Sigmoid colon (tissue), 4 donors: Measurements from ENCODE around the gene METAP2.

Source experiments
- EP300 ChIP-seq, 4 donors: sonication (generic); formaldehyde crosslinking; IDR thresholded peaks; one replicate each; pipeline ENCODE4 v1.6.1; 2017; ENCODE audit warnings: antibody characterized with exemption in 4 of 4
- TF ChIP-seq, protein P1 (sequence below), 4 experiments: fragments of 450-650 bp in 3 of 4; fragments of 200-600 bp in 1 of 4; IDR thresholded peaks; one replicate each; pipeline ENCODE4 v1.5.1; 2016 to 2019; ENCODE audit warnings: antibody characterized with exemption in 4 of 4, mild to moderate bottlenecking in 3 of 4, moderate library complexity in 2 of 4

DNA sequence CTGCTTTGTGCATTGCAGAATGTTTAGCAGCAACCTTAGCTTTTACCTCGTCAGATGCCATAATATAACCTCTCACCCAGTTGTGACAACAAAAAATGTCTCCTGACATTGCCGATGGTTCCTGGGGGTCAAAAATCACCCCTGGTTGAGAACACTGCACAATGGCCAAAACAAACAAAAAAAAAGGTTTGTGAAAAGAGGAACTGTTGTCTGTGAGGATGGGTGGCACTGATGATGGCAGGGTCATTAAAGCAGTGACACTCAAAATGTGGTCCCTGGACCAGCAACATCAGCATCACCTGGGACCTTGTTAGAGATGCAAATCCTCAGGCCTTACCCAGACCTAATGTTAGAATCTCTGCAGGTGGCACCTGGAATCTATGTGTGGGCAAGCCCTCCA, 36.4 kb upstream of the METAP2 start:
- TF ChIP-seq, protein P1, sequence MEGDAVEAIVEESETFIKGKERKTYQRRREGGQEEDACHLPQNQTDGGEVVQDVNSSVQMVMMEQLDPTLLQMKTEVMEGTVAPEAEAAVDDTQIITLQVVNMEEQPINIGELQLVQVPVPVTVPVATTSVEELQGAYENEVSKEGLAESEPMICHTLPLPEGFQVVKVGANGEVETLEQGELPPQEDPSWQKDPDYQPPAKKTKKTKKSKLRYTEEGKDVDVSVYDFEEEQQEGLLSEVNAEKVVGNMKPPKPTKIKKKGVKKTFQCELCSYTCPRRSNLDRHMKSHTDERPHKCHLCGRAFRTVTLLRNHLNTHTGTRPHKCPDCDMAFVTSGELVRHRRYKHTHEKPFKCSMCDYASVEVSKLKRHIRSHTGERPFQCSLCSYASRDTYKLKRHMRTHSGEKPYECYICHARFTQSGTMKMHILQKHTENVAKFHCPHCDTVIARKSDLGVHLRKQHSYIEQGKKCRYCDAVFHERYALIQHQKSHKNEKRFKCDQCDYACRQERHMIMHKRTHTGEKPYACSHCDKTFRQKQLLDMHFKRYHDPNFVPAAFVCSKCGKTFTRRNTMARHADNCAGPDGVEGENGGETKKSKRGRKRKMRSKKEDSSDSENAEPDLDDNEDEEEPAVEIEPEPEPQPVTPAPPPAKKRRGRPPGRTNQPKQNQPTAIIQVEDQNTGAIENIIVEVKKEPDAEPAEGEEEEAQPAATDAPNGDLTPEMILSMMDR (IDR thresholded peaks at IDR 0.05), result no peak
- TF ChIP-seq EP300 (IDR thresholded peaks at IDR 0.05), result no peak
